K562 (cell line): Measurements from ENCODE around the gene HLA-F. TPM values are rescaled to one million over a fixed set of nuclear protein-coding genes. Genes with fewer than 3 reads are reported as not detected.

Source experiments
- ASH1L ChIP-seq: fragments of 450-650 bp; IDR thresholded peaks from 2 replicates; pipeline ENCODE4 v1.6.1; 2018; ENCODE audit warnings: borderline replicate concordance, mild to moderate bottlenecking, low read depth; ENCODE audit not compliant: partially characterized antibody
- BHLHE40 ChIP-seq: IDR thresholded peaks from 2 replicates; pipeline ENCODE4 v1.6.1; 2011; ENCODE audit warnings: low read length, improper control_type of control experiment
- C11orf30 ChIP-seq: fragments of 450-650 bp; IDR thresholded peaks from 2 replicates; pipeline ENCODE4 v1.6.1; 2016; ENCODE audit warnings: low read depth, mild to moderate bottlenecking
- CBFA2T3 ChIP-seq: fragments of 450-650 bp; IDR thresholded peaks from 2 replicates; pipeline ENCODE4 v1.6.1; 2017
- FIP1L1 ChIP-seq: fragments of 200-400 bp; formaldehyde crosslinking; IDR thresholded peaks from 2 replicates; pipeline ENCODE4 v1.6.1; 2018; ENCODE audit warnings: mild to moderate bottlenecking, low read depth, low read length; ENCODE audit not compliant: poor library complexity, severe bottlenecking
- FOXP4 ChIP-seq: sonication (generic); formaldehyde crosslinking; IDR thresholded peaks from 2 replicates; pipeline ENCODE4 v1.8.0; 2022; ENCODE audit warnings: mild to moderate bottlenecking, missing genetic modification reagents, borderline replicate concordance
- HNRNPUL1 ChIP-seq: fragments of 200-400 bp; formaldehyde crosslinking; IDR thresholded peaks from 2 replicates; pipeline ENCODE4 v1.6.1; 2017; ENCODE audit warnings: low read length
- JUND ChIP-seq, 2 experiments: IDR thresholded peaks; 2 replicates in 1 of 2; 3 replicates in 1 of 2; pipeline ENCODE4 v1.6.1; 2011; ENCODE audit warnings: borderline replicate concordance in 2 of 2, low read depth in 2 of 2, low read length in 2 of 2, improper control_type of control experiment in 1 of 2, missing biosample characterization in 1 of 2, missing genetic modification characterization in 1 of 2, missing genetic modification reagents in 1 of 2
- KLF13 ChIP-seq: fragments of 450-650 bp; IDR thresholded peaks from 2 replicates; pipeline ENCODE4 v1.6.1; 2016; ENCODE audit warnings: missing genetic modification characterization, low read depth, mild to moderate bottlenecking, missing compliant biosample characterization, moderate library complexity, borderline replicate concordance
- MITF ChIP-seq: IDR thresholded peaks from 2 replicates; pipeline ENCODE4 v1.6.1; 2014; ENCODE audit warnings: antibody characterized with exemption
- NCOA4 ChIP-seq: fragments of 450-650 bp; IDR thresholded peaks from 2 replicates; pipeline ENCODE4 v1.6.1; 2018; ENCODE audit warnings: mild to moderate bottlenecking; ENCODE audit not compliant: partially characterized antibody
- NR0B1 ChIP-seq: fragments of 450-650 bp; IDR thresholded peaks from one replicate; pipeline ENCODE4 v1.6.1; 2018; ENCODE audit warnings: mild to moderate bottlenecking, moderate library complexity; ENCODE audit not compliant: partially characterized antibody
- PKNOX1 ChIP-seq: fragments of 450-650 bp; IDR thresholded peaks from 2 replicates; pipeline ENCODE4 v1.6.1; 2016
- RBM14 ChIP-seq: fragments of 200-400 bp; formaldehyde crosslinking; IDR thresholded peaks from 2 replicates; pipeline ENCODE4 v1.6.1; 2018; ENCODE audit warnings: low read depth, mild to moderate bottlenecking, low read length, moderate library complexity, borderline replicate concordance; ENCODE audit not compliant: insufficient read depth
- RHOXF2B ChIP-seq: fragments of 250-450 bp; sonication (Bioruptor Pico); conservative IDR thresholded peaks from 2 replicates; pipeline ENCODE4 v1.5.1; 2021
- SAFB2 ChIP-seq: fragments of 200-400 bp; formaldehyde crosslinking; IDR thresholded peaks from 2 replicates; pipeline ENCODE4 v1.6.1; 2018; ENCODE audit warnings: borderline replicate concordance, low read length, low read depth, moderate library complexity; ENCODE audit not compliant: severe bottlenecking
- SMAD4 ChIP-seq: fragments of 250-450 bp; sonication (Bioruptor Pico); conservative IDR thresholded peaks from 2 replicates; pipeline ENCODE4 v1.8.0; 2021; ENCODE audit warnings: inconsistent platforms, mild to moderate bottlenecking, moderate library complexity
- SOX6 ChIP-seq: fragments of 450-650 bp; IDR thresholded peaks from 2 replicates; pipeline ENCODE4 v1.6.1; 2014; ENCODE audit warnings: mild to moderate bottlenecking
- TCF3 ChIP-seq: sonication (generic); formaldehyde crosslinking; IDR thresholded peaks from 2 replicates; pipeline ENCODE4 v1.4.0; 2020; ENCODE audit warnings: mild to moderate bottlenecking, missing genetic modification reagents
- TEAD4 ChIP-seq, 2 experiments: sonication (generic) in 1 of 2; formaldehyde crosslinking in 1 of 2; IDR thresholded peaks; 2 replicates each; pipeline versions ENCODE4 v1.6.1 to v1.8.0; 2012 to 2022; ENCODE audit warnings: borderline replicate concordance in 1 of 2, inconsistent platforms in 1 of 2, low read length in 1 of 2, mild to moderate bottlenecking in 1 of 2, missing genetic modification reagents in 1 of 2
- TRIM24 ChIP-seq, 2 experiments: fragments of 450-650 bp; IDR thresholded peaks; 2 replicates each; pipeline ENCODE4 v1.6.1; 2016
- XRCC5 ChIP-seq: fragments of 200-400 bp; formaldehyde crosslinking; IDR thresholded peaks from 2 replicates; pipeline ENCODE4 v1.6.1; 2017; ENCODE audit warnings: low read depth, mild to moderate bottlenecking, low read length
- ZNF133 ChIP-seq: fragments of 250-450 bp; sonication (Bioruptor Pico); IDR thresholded peaks from 2 replicates; pipeline ENCODE4 v1.4.0; 2020; ENCODE audit warnings: mild to moderate bottlenecking
- ZNF134 ChIP-seq: fragments of 250-450 bp; sonication (Bioruptor Pico); conservative IDR thresholded peaks from 2 replicates; pipeline ENCODE4 v1.4.0; 2020
- polyA plus RNA-seq, 8 experiments: library from polyadenylated mRNA; depleted of rRNA in 4 of 8; stranded (reverse) in 5 of 8; unstranded in 3 of 8; fragments of >200 nt; fragmentation: Nextera tagmentation in 2 of 8; fragmentation: Illumina TruSeq in 1 of 8; extraction: Ambion mirVana in 2 of 8; extraction: Trizol in 1 of 8; gene quantifications; 2 replicates each; pipeline versions ENCODE4 v1.2.1 to v1.2.3, GENCODE V29; 2011 to 2014; ENCODE audit warnings: inconsistent platforms in 1 of 8, missing spikeins in 1 of 8
- total RNA-seq, 7 experiments: library from RNA; depleted of rRNA in 6 of 7; stranded (reverse); fragments of >200 nt in 6 of 7; fragmentation: Illumina TruSeq in 2 of 7; extraction: Trizol in 2 of 7; gene quantifications; 2 replicates each; pipeline versions ENCODE4 v1.2.1 to v1.2.3, GENCODE V29; 2011 to 2021; ENCODE audit warnings: low replicate concordance in 1 of 7

HLA-F gene
- total and polyA plus RNA-seq, 9 of the 15 experiments (the other 6 are each of a cell fraction or from before 2014, with no cell fraction given): 0.40 to 0.76 (median 0.46) TPM; not detected in 6

- TF ChIP-seq PKNOX1 (peak; percentile 81), TEAD4 (IDR thresholded peaks at IDR 0.05; ENCODE audit: low read length) (peak; percentile 15; the same call in 1 of the 2 replicates), TEAD4 (CRISPR knock-in tag; IDR thresholded peaks at IDR 0.05; ENCODE audit: borderline replicate concordance) (no peak), ZNF134 (no peak), KLF13 (tag) (no peak), RBM14 (no peak), SMAD4 (CRISPR knock-in tag) (no peak), C11orf30 (no peak), HNRNPUL1 (no peak), ZNF133 (CRISPR knock-in tag) (no peak), BHLHE40 (no peak), ASH1L (no peak), XRCC5 (no peak), CBFA2T3 (peak; percentile 82), FOXP4 (CRISPR knock-in tag) (no peak), MITF (no peak), TCF3 (CRISPR knock-in tag) (peak; percentile 37; the same call in 1 of the 2 replicates), JUND (IDR thresholded peaks at IDR 0.05; ENCODE audit: borderline replicate concordance, low read depth, low read length) (no peak), JUND (tag; IDR thresholded peaks at IDR 0.05; ENCODE audit: borderline replicate concordance, low read depth, low read length) (no peak), TRIM24 (IDR thresholded peaks at IDR 0.05) (0 out of 4 replicates have a peak, but pooled peaks of 1 of the 2 experiments have one; percentile 11), FIP1L1 (no peak), NCOA4 (no peak), SOX6 (no peak), RHOXF2B (CRISPR knock-in tag) (no peak), NR0B1 (no peak), SAFB2 (no peak)
Observed at GRCh38 chr6:29760328-29760727, 37.1 kb downstream of the HLA-F start (continued).
